ENCODE results near the gene CCDC7. TPM values are rescaled to one million over a fixed set of nuclear protein-coding genes. Genes with fewer than 3 reads are reported as not detected.

Gene CCDC7
- total RNA-seq, 4 donors from 2014 or later = 34.1 to 114 (median 93.6) TPM

DNA sequence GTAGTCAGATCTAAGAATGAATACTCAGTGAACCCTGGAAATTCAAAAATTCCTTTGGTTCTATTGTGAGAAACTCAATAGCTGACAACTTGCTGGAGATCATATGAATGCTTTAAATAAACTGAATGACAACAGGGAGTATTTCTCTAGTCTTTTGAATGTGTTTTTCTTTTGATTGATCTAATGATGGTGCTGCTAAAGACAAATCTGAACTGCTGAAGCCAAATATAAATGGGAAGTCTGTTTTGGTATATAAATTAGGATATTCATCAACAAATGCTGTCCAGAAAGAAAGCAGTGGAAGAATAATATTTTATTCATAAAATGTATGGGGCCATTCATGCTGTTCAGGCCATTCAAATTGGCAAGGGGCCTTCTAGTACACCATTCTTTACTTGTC, 432.7 kb downstream of the CCDC7 start:
- no peaks in the 10 kb centered on the region for H3K9me3 ChIP-seq
- no peaks in the 10 kb centered on the region for H3K36me3 ChIP-seq
- H3K27ac ChIP-seq = no peak overlapping the region
- TF ChIP-seq, protein P1, sequence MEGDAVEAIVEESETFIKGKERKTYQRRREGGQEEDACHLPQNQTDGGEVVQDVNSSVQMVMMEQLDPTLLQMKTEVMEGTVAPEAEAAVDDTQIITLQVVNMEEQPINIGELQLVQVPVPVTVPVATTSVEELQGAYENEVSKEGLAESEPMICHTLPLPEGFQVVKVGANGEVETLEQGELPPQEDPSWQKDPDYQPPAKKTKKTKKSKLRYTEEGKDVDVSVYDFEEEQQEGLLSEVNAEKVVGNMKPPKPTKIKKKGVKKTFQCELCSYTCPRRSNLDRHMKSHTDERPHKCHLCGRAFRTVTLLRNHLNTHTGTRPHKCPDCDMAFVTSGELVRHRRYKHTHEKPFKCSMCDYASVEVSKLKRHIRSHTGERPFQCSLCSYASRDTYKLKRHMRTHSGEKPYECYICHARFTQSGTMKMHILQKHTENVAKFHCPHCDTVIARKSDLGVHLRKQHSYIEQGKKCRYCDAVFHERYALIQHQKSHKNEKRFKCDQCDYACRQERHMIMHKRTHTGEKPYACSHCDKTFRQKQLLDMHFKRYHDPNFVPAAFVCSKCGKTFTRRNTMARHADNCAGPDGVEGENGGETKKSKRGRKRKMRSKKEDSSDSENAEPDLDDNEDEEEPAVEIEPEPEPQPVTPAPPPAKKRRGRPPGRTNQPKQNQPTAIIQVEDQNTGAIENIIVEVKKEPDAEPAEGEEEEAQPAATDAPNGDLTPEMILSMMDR (IDR thresholded peaks at IDR 0.05) = no peak
- no peak for TF ChIP-seq POLR2A (IDR thresholded peaks at IDR 0.05)
- no peaks in the 10 kb centered on the region for H3K27me3 ChIP-seq
- DNase-seq = no peak
- H3K4me1 ChIP-seq = no peaks in the 10 kb centered on the region
- intact Hi-C loops (cut with DNase I; ENCODE audit: low total_unique reads) = no loop called here
- H3K4me3 ChIP-seq = no peak overlapping the region

DNA sequence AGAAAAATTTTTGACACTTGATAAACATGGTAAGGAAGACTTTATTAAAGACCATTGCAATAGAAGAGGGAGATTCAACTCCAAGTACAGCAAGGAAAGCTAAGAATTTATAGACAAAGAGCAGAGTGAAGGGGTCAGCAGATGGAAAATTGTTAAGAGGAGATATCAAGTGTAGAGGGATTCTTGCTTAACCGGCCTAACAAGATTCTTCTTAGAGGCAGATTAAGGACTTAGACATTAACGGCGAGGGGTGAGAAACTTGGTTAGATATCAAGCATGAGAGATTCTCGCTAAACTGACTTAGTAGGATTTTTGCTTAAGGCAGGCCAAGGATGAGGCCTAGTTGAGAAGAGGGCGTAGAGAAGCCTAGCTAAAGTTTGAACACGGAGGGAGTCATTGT, 436.1 kb downstream of the CCDC7 start:
- no peak for TF ChIP-seq POLR2A (IDR thresholded peaks at IDR 0.05)
- TF ChIP-seq, protein P1 (IDR thresholded peaks at IDR 0.05) = no peak
- DNase-seq = no peak
- Histone ChIP-seq H3K4me3 (no peak overlapping the region), H3K27ac (no peak overlapping the region), H3K4me1 (no peaks in the 10 kb centered on the region), H3K9me3 (no peaks in the 10 kb centered on the region), H3K27me3 (no peaks in the 10 kb centered on the region), H3K36me3 (no peaks in the 10 kb centered on the region)
- intact Hi-C loops (cut with DNase I; ENCODE audit: low total_unique reads) = no loop called here

DNA sequence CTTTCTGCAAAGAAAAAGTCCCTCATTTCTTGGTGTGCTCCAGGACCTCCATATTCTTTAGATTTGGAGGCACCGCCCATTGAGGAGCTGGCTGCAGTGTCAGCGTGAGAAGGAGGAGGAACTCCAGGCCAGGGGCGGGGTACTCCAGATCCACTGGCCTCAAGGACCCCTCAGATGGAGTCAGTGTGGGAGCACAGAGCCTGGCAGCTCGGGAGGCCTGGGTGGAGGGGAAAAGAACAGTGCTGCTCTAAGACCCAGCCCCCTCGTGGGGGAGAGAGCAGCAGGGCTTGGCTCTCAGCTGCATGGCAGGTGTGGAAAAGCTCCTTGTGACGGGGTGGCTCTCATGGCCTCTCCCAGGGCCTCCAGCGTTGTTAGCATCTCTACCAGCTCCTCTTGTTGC, 441.5 kb downstream of the CCDC7 start:
- H3K9me3 ChIP-seq = no peaks in the 10 kb centered on the region
- H3K4me3 ChIP-seq = no peak overlapping the region
- H3K36me3 ChIP-seq = no peaks in the 10 kb centered on the region
- no peaks in the 10 kb centered on the region for H3K4me1 ChIP-seq
- TF ChIP-seq, protein P1 (IDR thresholded peaks at IDR 0.05) = no peak
- TF ChIP-seq POLR2A (IDR thresholded peaks at IDR 0.05) = no peak
- DNase-seq = no peak
- intact Hi-C loops (cut with DNase I; ENCODE audit: low total_unique reads) = no loop called here
- H3K27ac ChIP-seq = no peak overlapping the region
- H3K27me3 ChIP-seq = no peaks in the 10 kb centered on the region

DNA sequence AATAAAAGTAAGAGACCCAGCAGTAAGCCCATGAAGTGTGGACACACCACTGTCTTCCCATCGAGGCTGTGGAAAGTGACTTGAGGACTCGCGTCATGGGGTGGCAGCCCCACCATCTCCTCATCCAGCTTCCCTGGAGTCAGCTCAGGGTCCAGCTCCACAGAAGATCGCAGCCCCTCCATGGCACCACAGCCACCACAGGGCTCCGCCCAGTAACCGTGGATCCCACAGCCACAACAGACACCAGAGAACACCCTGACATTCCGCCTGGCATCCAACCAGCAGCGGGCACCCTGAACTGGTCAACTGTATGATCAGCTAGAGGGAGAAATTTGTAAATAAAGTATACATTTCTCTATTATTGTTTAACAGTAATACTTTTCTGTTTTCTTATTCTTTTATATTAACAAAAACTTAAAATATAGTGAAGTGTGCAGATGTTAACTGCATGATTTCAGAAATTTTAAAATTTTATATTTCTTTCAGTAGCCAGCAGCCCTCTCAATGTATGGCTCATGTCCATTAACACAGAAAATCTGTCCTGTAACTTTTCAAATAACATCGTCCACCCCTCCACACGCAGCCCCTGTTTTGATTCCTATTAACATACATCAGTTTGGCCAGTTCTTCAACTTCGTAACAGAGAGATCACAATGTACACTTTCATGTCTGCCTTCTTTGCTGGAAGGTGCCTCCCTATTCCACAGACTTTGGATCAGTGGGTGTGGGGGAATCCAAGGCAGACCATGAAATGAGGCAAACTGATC, 442.4 kb downstream of the CCDC7 start:
- no peaks in the 10 kb centered on the region for H3K4me1 ChIP-seq
- no peaks in the 10 kb centered on the region for H3K9me3 ChIP-seq
- intact Hi-C loops (cut with DNase I; ENCODE audit: low total_unique reads) = no loop called here
- no peaks in the 10 kb centered on the region for H3K36me3 ChIP-seq
- DNase-seq = no peak
- H3K27me3 ChIP-seq = no peaks in the 10 kb centered on the region
- no peak overlapping the region for H3K4me3 ChIP-seq
- H3K27ac ChIP-seq = no peak overlapping the region
- no peak for TF ChIP-seq POLR2A (IDR thresholded peaks at IDR 0.05)
- TF ChIP-seq, protein P1 (IDR thresholded peaks at IDR 0.05) = no peak

DNA sequence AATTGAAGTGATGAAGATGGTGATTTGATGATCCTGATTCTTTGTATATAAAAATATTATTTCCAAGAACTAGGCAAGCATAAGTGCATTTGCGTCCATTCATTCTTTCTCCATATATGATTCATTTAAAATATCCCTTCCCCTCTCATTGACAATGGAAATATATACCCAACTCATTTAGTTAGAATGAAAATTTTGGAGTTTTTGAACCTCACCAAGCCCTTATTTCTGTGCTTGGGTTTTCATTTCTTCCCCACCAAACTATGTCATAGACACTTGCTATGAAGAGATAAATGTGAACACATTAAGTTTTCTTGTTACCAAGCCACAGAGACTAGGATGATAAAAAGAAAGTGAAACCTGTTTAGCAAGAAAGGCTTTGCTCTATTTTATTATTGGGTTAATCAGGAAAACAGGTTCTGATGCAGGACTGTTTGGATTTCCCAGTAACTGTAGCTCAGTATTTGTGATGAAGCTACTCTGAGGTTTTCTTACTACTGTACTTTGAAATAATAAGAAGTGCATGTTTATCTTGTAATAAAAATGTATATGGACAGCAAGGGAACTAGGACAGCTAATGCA, 443.8 kb downstream of the CCDC7 start:
- H3K4me1 ChIP-seq = no peaks in the 10 kb centered on the region
- intact Hi-C loops (cut with DNase I; ENCODE audit: low total_unique reads) = no loop called here
- no peak for TF ChIP-seq POLR2A (IDR thresholded peaks at IDR 0.05)
- TF ChIP-seq, protein P1 (IDR thresholded peaks at IDR 0.05) = no peak
- H3K27me3 ChIP-seq = no peaks in the 10 kb centered on the region
- H3K9me3 ChIP-seq = no peaks in the 10 kb centered on the region
- no peak overlapping the region for H3K27ac ChIP-seq
- no peak overlapping the region for H3K4me3 ChIP-seq
- no peak for DNase-seq
- H3K36me3 ChIP-seq = no peaks in the 10 kb centered on the region
